Keratinocyte (primary cell): ENCODE measurements around the gene HS6ST3. TPM values are rescaled to one million over a fixed set of nuclear protein-coding genes. Genes with fewer than 3 reads are reported as not detected.

Source experiments
- DNase-seq: peaks from one replicate; pipeline ENCODE4 v3.0.0-alpha.2; 2011; ENCODE audit warnings: low read depth, missing footprints, low spot score
- FAIRE-seq: peaks from 2 replicates; lab custom pipeline; 2011; peaks lifted over from hg19 to GRCh38; lab: Jason Lieb, UNC
- H2AFZ ChIP-seq: 2 replicates; pipeline ENCODE4 v1.6.0; 2012; ENCODE audit warnings: low read length, control low read depth, inconsistent platforms; ENCODE audit not compliant: control insufficient read depth
- H3K27ac ChIP-seq: 2 replicates; pipeline ENCODE4 v1.5.1; 2011; ENCODE audit warnings: low read length; ENCODE audit not compliant: control insufficient read depth, insufficient read depth
- H3K27me3 ChIP-seq: 3 replicates; pipeline ENCODE4 v1.6.0; 2011; ENCODE audit warnings: low read length; ENCODE audit not compliant: control insufficient read depth, insufficient read depth; ENCODE audit errors: extremely low read depth
- H3K36me3 ChIP-seq, 2 experiments: 2 replicates in 1 of 2; 3 replicates in 1 of 2; pipeline ENCODE4 v1.5.1; 2011; ENCODE audit warnings: low read length in 2 of 2, mild to moderate bottlenecking in 1 of 2; ENCODE audit not compliant: control insufficient read depth in 2 of 2, insufficient read depth in 2 of 2; ENCODE audit errors: extremely low read depth in 1 of 2
- H3K4me1 ChIP-seq: 3 replicates; pipeline ENCODE4 v1.5.1; 2011; ENCODE audit warnings: low read length; ENCODE audit not compliant: control insufficient read depth, insufficient read depth; ENCODE audit errors: extremely low read depth
- H3K4me2 ChIP-seq: 3 replicates; pipeline ENCODE4 v1.6.0; 2011; ENCODE audit warnings: low read depth, low read length; ENCODE audit not compliant: control insufficient read depth, insufficient read depth; ENCODE audit errors: extremely low read depth
- H3K4me3 ChIP-seq, 3 experiments: fragments of 200-600 bp in 1 of 3; sonication (generic) in 1 of 3; 2 replicates in 2 of 3; 3 replicates in 1 of 3; pipeline ENCODE4 v1.5.1; 2011 to 2016; ENCODE audit warnings: low read length in 3 of 3, mild to moderate bottlenecking in 3 of 3, control low read depth in 2 of 3, inconsistent platforms in 1 of 3, low read depth in 1 of 3, mixed read lengths in 1 of 3, mixed run types in 1 of 3, moderate library complexity in 1 of 3; ENCODE audit not compliant: control insufficient read depth in 2 of 3, insufficient read depth in 2 of 3; ENCODE audit errors: extremely low read depth in 1 of 3
- H3K79me2 ChIP-seq: 2 replicates; pipeline ENCODE4 v1.6.0; 2012; ENCODE audit warnings: low read length; ENCODE audit not compliant: control insufficient read depth, insufficient read depth
- H3K9ac ChIP-seq: 3 replicates; pipeline ENCODE4 v1.6.0; 2011; ENCODE audit warnings: low read length; ENCODE audit not compliant: control insufficient read depth, insufficient read depth; ENCODE audit errors: extremely low read depth
- H3K9me1 ChIP-seq: 3 replicates; pipeline ENCODE4 v1.6.0; 2011; ENCODE audit warnings: low read length; ENCODE audit not compliant: control insufficient read depth, insufficient read depth; ENCODE audit errors: extremely low read depth
- H3K9me3 ChIP-seq: 2 replicates; pipeline ENCODE4 v1.5.1; 2012; ENCODE audit warnings: low read depth, low read length; ENCODE audit not compliant: control insufficient read depth
- H4K20me1 ChIP-seq: 3 replicates; pipeline ENCODE4 v1.6.0; 2011; ENCODE audit warnings: low read length; ENCODE audit not compliant: control insufficient read depth, insufficient read depth; ENCODE audit errors: extremely low read depth
- CTCF ChIP-seq, 3 experiments: IDR thresholded peaks in 1 of 3; conservative IDR thresholded peaks in 1 of 3; optimal IDR thresholded peaks in 1 of 3; 2 replicates in 2 of 3; 3 replicates in 1 of 3; pipeline versions ENCODE3 to v1.5.1; 2011; ENCODE audit warnings: low read length in 3 of 3, mild to moderate bottlenecking in 3 of 3, moderate library complexity in 2 of 3, control low read depth in 1 of 3, inconsistent platforms in 1 of 3; ENCODE audit not compliant: insufficient read depth in 2 of 3; ENCODE audit errors: extremely low read depth in 1 of 3
- EZH2 ChIP-seq: IDR thresholded peaks from one replicate; pipeline ENCODE4 v1.6.1; 2012; ENCODE audit warnings: inconsistent platforms, mild to moderate bottlenecking, low read length, moderate library complexity
- dilution Hi-C: fragments of 300-500 bp; cut with MboI; formaldehyde crosslinking; loops from one replicate; pipeline ENCODE4 v1.7.0; 2020; ENCODE audit warnings: low sequenced_read_pairs; ENCODE audit not compliant: extremely low pct_ligation_motif_present
- polyA plus RNA-seq, 5 experiments: library from polyadenylated mRNA; depleted of rRNA in 3 of 5; stranded (reverse) in 3 of 5; stranded (forward) in 1 of 5; unstranded in 1 of 5; fragments of >200 nt; gene quantifications; 1 replicate in 1 of 5; 2 replicates in 3 of 5; 3 replicates in 1 of 5; pipeline versions ENCODE4 v1.2.1 to v1.2.3, GENCODE V29; 2011 to 2012; ENCODE audit warnings: missing spikeins in 2 of 5, low read depth in 1 of 5, low replicate concordance in 1 of 5

HS6ST3 gene
- polyA plus RNA-seq, 1 donor (not counting 4 experiments of a cell fraction or from before 2014, with no cell fraction given): 0.03 TPM

GRCh38 chr13:96273196-96273595 lies 183.3 kb downstream of the HS6ST3 start:
- no peak overlapping the region for H2AFZ ChIP-seq
- no peaks in the 10 kb centered on the region for H3K9me3 ChIP-seq
- no peaks in the 10 kb centered on the region for H3K27me3 ChIP-seq
- dilution Hi-C loops: no loop called here
- no peaks in the 10 kb centered on the region for H3K36me3 ChIP-seq
- H3K27ac ChIP-seq: no peak overlapping the region
- no peaks in the 10 kb centered on the region for H3K4me1 ChIP-seq
- no peaks in the 10 kb centered on the region for H3K9me1 ChIP-seq
- DNase-seq (no peak), FAIRE-seq (no peak)
- H3K9ac ChIP-seq: no peak overlapping the region
- TF ChIP-seq EZH2 (no peak), CTCF (optimal IDR thresholded peaks at IDR 0.05 in 1 of 3, IDR thresholded peaks at IDR 0.05 in 1 of 3, conservative IDR thresholded peaks at IDR 0.05 in 1 of 3; ENCODE audit: extremely low read depth in 1 of 3, insufficient read depth in 2 of 3, low read length in 3 of 3) (no peak)
- no peaks in the 10 kb centered on the region for H3K79me2 ChIP-seq
- H3K4me2 ChIP-seq: no peak overlapping the region
- H3K4me3 ChIP-seq: no peak overlapping the region
- H4K20me1 ChIP-seq: no peaks in the 10 kb centered on the region

GRCh38 chr13:96274046-96274445 lies 184.1 kb downstream of the HS6ST3 start:
- no peak overlapping the region for H2AFZ ChIP-seq
- FAIRE-seq: no peak

More at GRCh38 chr13:96274046-96274445, 184.1 kb downstream of the HS6ST3 start:
- Histone ChIP-seq H3K27me3 (no peaks in the 10 kb centered on the region), H3K4me2 (no peak overlapping the region), H3K4me1 (no peaks in the 10 kb centered on the region), H3K4me3 (no peak overlapping the region), H3K36me3 (no peaks in the 10 kb centered on the region), H3K9me1 (no peaks in the 10 kb centered on the region), H4K20me1 (no peaks in the 10 kb centered on the region), H3K79me2 (no peaks in the 10 kb centered on the region), H3K27ac (no peak overlapping the region), H3K9me3 (no peaks in the 10 kb centered on the region), H3K9ac (no peak overlapping the region)
- dilution Hi-C loops: no loop called here
- TF ChIP-seq CTCF (optimal IDR thresholded peaks at IDR 0.05 in 1 of 3, IDR thresholded peaks at IDR 0.05 in 1 of 3, conservative IDR thresholded peaks at IDR 0.05 in 1 of 3; ENCODE audit: extremely low read depth in 1 of 3, insufficient read depth in 2 of 3, low read length in 3 of 3) (no peak), EZH2 (no peak)
- no peak for DNase-seq
